Small intestine (tissue), 7 donors: ENCODE results near the gene ANO4. TPM values are rescaled to one million over a fixed set of nuclear protein-coding genes. Genes with fewer than 3 reads are reported as not detected.
"Not testable (repeated sequence)": the region's sequence is repeated elsewhere in the genome, so short reads cannot be mapped to it uniquely, and the experiment has no call there.

Experiments
- DNase-seq, 2 donors: peaks; one replicate each; pipeline versions ENCODE4 v3.0.0 to v3.0.0-alpha.2; 2013
- FAIRE-seq: peaks from 2 replicates; lab custom pipeline; 2012; peaks lifted over from hg19 to GRCh38; lab: Jason Lieb, UNC
- H3K27ac ChIP-seq, 3 donors: one replicate each; pipeline ENCODE4 v1.5.1; 2013; ENCODE audit warnings: low read length in 2 of 3, mild to moderate bottlenecking in 2 of 3, control low read depth in 1 of 3, inconsistent platforms in 1 of 3, low read depth in 1 of 3, moderate library complexity in 1 of 3
- H3K27me3 ChIP-seq, 3 donors: one replicate each; pipeline ENCODE4 v1.6.1; 2013; ENCODE audit warnings: low read length in 3 of 3, inconsistent platforms in 1 of 3; ENCODE audit not compliant: control insufficient read depth in 3 of 3, insufficient read depth in 3 of 3
- H3K36me3 ChIP-seq, 3 donors: one replicate each; pipeline ENCODE4 v1.6.1; 2013; ENCODE audit warnings: low read length in 3 of 3, inconsistent platforms in 1 of 3, low read depth in 1 of 3, mild to moderate bottlenecking in 1 of 3, moderate library complexity in 1 of 3; ENCODE audit not compliant: control insufficient read depth in 3 of 3, insufficient read depth in 2 of 3
- H3K4me1 ChIP-seq, 3 donors: one replicate each; pipeline ENCODE4 v1.6.1; 2013; ENCODE audit warnings: low read length in 2 of 3, inconsistent platforms in 1 of 3, low read depth in 1 of 3, mild to moderate bottlenecking in 1 of 3, moderate library complexity in 1 of 3; ENCODE audit not compliant: control insufficient read depth in 3 of 3, insufficient read depth in 2 of 3
- H3K4me3 ChIP-seq, 3 donors: one replicate each; pipeline ENCODE4 v1.5.1; 2013; ENCODE audit warnings: low read length in 3 of 3, control low read depth in 1 of 3, inconsistent platforms in 1 of 3, low read depth in 1 of 3, mild to moderate bottlenecking in 1 of 3, moderate library complexity in 1 of 3
- H3K9me3 ChIP-seq, 2 donors: one replicate each; pipeline ENCODE4 v1.6.1; 2013; ENCODE audit warnings: low read depth in 1 of 2, low read length in 1 of 2; ENCODE audit not compliant: control insufficient read depth in 2 of 2, insufficient read depth in 1 of 2
- WGBS, 3 donors: extraction: QIAGEN DNeasy Blood & Tissue Kit; methylation state at CpG; one replicate each; pipeline ENCODE4 v1.1.7; 2013; 5-methylcytosine and 5-hydroxymethylcytosine counted together
- polyA plus RNA-seq, 4 donors: library from polyadenylated mRNA; stranded (reverse) in 3 of 4; unstranded in 1 of 4; fragments of 200-250 nt in 3 of 4; fragments of 120-200 nt in 1 of 4; gene quantifications; one replicate each; pipeline versions ENCODE4 v1.2.1 to v1.2.3, GENCODE V29; 2013
- donor health status: healthy with polysubstance abuse.
- donor health status: control.
- donor health status: control.
- donor health status: Bipolar disorder and iron deficiency.
- donor health status: healthy.

Gene ANO4
- polyA plus RNA-seq, 4 donors, result 0.03 to 2.1 (median 0.54) TPM; not detected in 1

GRCh38 chr12:101050631-101051030 is 256.1 kb downstream of the ANO4 start:
- no peak for FAIRE-seq

GRCh38 chr12:101051151-101051550 is 256.6 kb downstream of the ANO4 start:
- DNase-seq (no peak), FAIRE-seq (no peak)
- Histone ChIP-seq H3K27me3 (no peaks in the 10 kb centered on the region), H3K36me3 (no peaks in the 10 kb centered on the region), H3K27ac (peak overlapping the region in 1 of 3 donors; percentile 88), H3K9me3 (peaks cover 0 to 6% of the 10 kb centered on the region in 2 donors), H3K4me3 (no peak overlapping the region), H3K4me1 (peaks cover 0 to 22% (median 0%) of the 10 kb centered on the region in 3 donors)

More at GRCh38 chr12:101050631-101051030, 256.1 kb downstream of the ANO4 start:
- WGBS, 3 donors, result 0% methylated on average over 1 of the region's 1 CpG
- Histone ChIP-seq H3K9me3 (peaks cover 0 to 6% of the 10 kb centered on the region in 2 donors), H3K36me3 (no peaks in the 10 kb centered on the region), H3K27me3 (no peaks in the 10 kb centered on the region), H3K27ac (no peak overlapping the region), H3K4me3 (no peak overlapping the region), H3K4me1 (peaks cover 0 to 27% (median 0%) of the 10 kb centered on the region in 3 donors)
- no peak for DNase-seq

GRCh38 chr12:101051901-101052550 is 257.4 kb downstream of the ANO4 start:
- Histone ChIP-seq H3K9me3 (peaks cover 0 to 6% of the 10 kb centered on the region in 2 donors), H3K27ac (peak overlapping the region; percentile 8 to 88 (median 74)), H3K4me1 (peaks cover 0 to 20% (median 0%) of the 10 kb centered on the region in 3 donors), H3K4me3 (no peak overlapping the region), H3K36me3 (no peaks in the 10 kb centered on the region), H3K27me3 (no peaks in the 10 kb centered on the region)
- no peak for FAIRE-seq
- DNase-seq, result peak; percentile 83 to 95
- WGBS, 3 donors, result 4 to 35% (median 24%) methylated on average over 8 of the region's 8 CpGs

- Histone ChIP-seq H3K27ac (peak overlapping the region in 1 of 3 donors; percentile 88), H3K36me3 (no peaks in the 10 kb centered on the region), H3K4me1 (peaks cover 0 to 20% (median 0%) of the 10 kb centered on the region in 3 donors), H3K9me3 (peaks cover 0 to 6% of the 10 kb centered on the region in 2 donors), H3K4me3 (no peak overlapping the region), H3K27me3 (no peaks in the 10 kb centered on the region)
- FAIRE-seq (no peak), DNase-seq (no peak)
These were observed 258.6 kb downstream of the ANO4 start for GRCh38 chr12:101053203-101053602.

- Histone ChIP-seq H3K36me3 (no peaks in the 10 kb centered on the region), H3K4me1 (peaks cover 0 to 19% (median 0%) of the 10 kb centered on the region in 3 donors), H3K27me3 (no peaks in the 10 kb centered on the region), H3K27ac (no peak overlapping the region), H3K9me3 (peaks cover 0 to 6% of the 10 kb centered on the region in 2 donors), H3K4me3 (no peak overlapping the region)
- DNase-seq (no peak), FAIRE-seq (no peak)
These were observed 261.4 kb downstream of the ANO4 start for GRCh38 chr12:101055940-101056339.

- not testable (repeated sequence) for H3K4me1 ChIP-seq, FAIRE-seq, H3K27ac ChIP-seq, H3K4me3 ChIP-seq, H3K27me3 ChIP-seq, H3K36me3 ChIP-seq, DNase-seq
- WGBS, 3 donors, result 81 to 86% (median 82%) methylated on average over 4 of the region's 4 CpGs
- peaks cover 0 to 10% of the 10 kb centered on the region in 2 donors for H3K9me3 ChIP-seq
These were observed 267.9 kb downstream of the ANO4 start for GRCh38 chr12:101062508-101062907.

- H3K36me3 ChIP-seq, result no peaks in the 10 kb centered on the region
- no peaks in the 10 kb centered on the region for H3K27me3 ChIP-seq
- H3K9me3 ChIP-seq, result peaks cover 0 to 10% of the 10 kb centered on the region in 2 donors
- FAIRE-seq, result no peak
- H3K27ac ChIP-seq, result no peak overlapping the region
- H3K4me1 ChIP-seq, result no peaks in the 10 kb centered on the region
- H3K4me3 ChIP-seq, result no peak overlapping the region
- WGBS, 3 donors, result 56 to 76% (median 63%) methylated on average over 5 of the region's 5 CpGs
- no peak for DNase-seq
These were observed 270.1 kb downstream of the ANO4 start for GRCh38 chr12:101064721-101065120.

- H3K27ac ChIP-seq, result no peak overlapping the region
- 90 to 92% (median 92%) methylated on average over 7 of the region's 7 CpGs for WGBS, 3 donors
These were observed 271.9 kb downstream of the ANO4 start for GRCh38 chr12:101066489-101066888.

GRCh38 chr12:101068402-101068801 is 273.8 kb downstream of the ANO4 start:
- H3K36me3 ChIP-seq, result no peaks in the 10 kb centered on the region
- 90 to 95% (median 91%) methylated on average over 3 of the region's 3 CpGs for WGBS, 3 donors
- H3K4me1 ChIP-seq, result no peaks in the 10 kb centered on the region
- DNase-seq (no peak), FAIRE-seq (no peak)
- H3K27ac ChIP-seq, result no peak overlapping the region
- H3K9me3 ChIP-seq, result no peaks in the 10 kb centered on the region
- no peaks in the 10 kb centered on the region for H3K27me3 ChIP-seq
- no peak overlapping the region for H3K4me3 ChIP-seq

More at GRCh38 chr12:101066489-101066888, 271.9 kb downstream of the ANO4 start:
- Histone ChIP-seq H3K4me3 (no peak overlapping the region), H3K4me1 (no peaks in the 10 kb centered on the region), H3K9me3 (peaks cover 0 to 10% of the 10 kb centered on the region in 2 donors), H3K27me3 (no peaks in the 10 kb centered on the region), H3K36me3 (no peaks in the 10 kb centered on the region)
- DNase-seq (no peak), FAIRE-seq (no peak)
